Activated CD4-positive, alpha-beta T cell treated with anti-CD3 and anti-CD28 coated beads, Interleukin-2, amount 10 ng/mL, durations not matched to agents 24 days and 14 days (primary cell): Measurements from ENCODE around the gene FBXO22. TPM values are rescaled to one million over a fixed set of nuclear protein-coding genes. Genes with fewer than 3 reads are reported as not detected.
"Not testable (repeated sequence)": the region's sequence is repeated elsewhere in the genome, so short reads cannot be mapped to it uniquely, and the experiment has no call there.

Source experiments
- DNase-seq: peaks from one replicate; pipeline ENCODE4 v3.0.0; 2022
- H3K27ac Mint-ChIP-seq: one replicate; pipeline ENCODE4 v1.8.0; 2022; ENCODE audit warnings: mild to moderate bottlenecking, mixed read lengths
- H3K27me3 Mint-ChIP-seq: one replicate; pipeline ENCODE4 v1.8.0; 2022; ENCODE audit warnings: mixed read lengths
- H3K36me3 Mint-ChIP-seq: one replicate; pipeline ENCODE4 v1.8.0; 2022; ENCODE audit warnings: low read depth, mild to moderate bottlenecking, mixed read lengths
- H3K4me1 Mint-ChIP-seq: one replicate; pipeline ENCODE4 v1.8.0; 2021; ENCODE audit warnings: mixed read lengths
- H3K4me3 Mint-ChIP-seq: one replicate; pipeline ENCODE4 v1.8.0; 2022; ENCODE audit warnings: mild to moderate bottlenecking, moderate library complexity, mixed read lengths
- H3K9me3 Mint-ChIP-seq: one replicate; pipeline ENCODE4 v1.8.0; 2021; ENCODE audit warnings: mixed read lengths
- intact Hi-C: fragments of 100-400 bp; cut with micrococcal nuclease; formaldehyde crosslinking; loops from one replicate; pipeline ENCODE4 v1.15.1; 2023
- total RNA-seq: library from RNA; stranded (reverse); gene quantifications from 2 replicates; pipeline ENCODE4 v1.2.3, GENCODE V29; 2022

The FBXO22 gene
- total RNA-seq, 1 donor from 2014 or later = 51.7 TPM

- H3K4me3 Mint-ChIP-seq = no peak overlapping the region
- DNase-seq = no peak
- peaks cover 32% of the 10 kb centered on the region for H3K36me3 Mint-ChIP-seq
- no peaks in the 10 kb centered on the region for H3K27me3 Mint-ChIP-seq
- intact Hi-C loops = no loop called here
- H3K27ac Mint-ChIP-seq = no peak overlapping the region
- H3K4me1 Mint-ChIP-seq = peaks cover 10% of the 10 kb centered on the region
- no peaks in the 10 kb centered on the region for H3K9me3 Mint-ChIP-seq
Observed at GRCh38 chr15:75887178-75887577, 16.5 kb upstream of the FBXO22 start.

DNA sequence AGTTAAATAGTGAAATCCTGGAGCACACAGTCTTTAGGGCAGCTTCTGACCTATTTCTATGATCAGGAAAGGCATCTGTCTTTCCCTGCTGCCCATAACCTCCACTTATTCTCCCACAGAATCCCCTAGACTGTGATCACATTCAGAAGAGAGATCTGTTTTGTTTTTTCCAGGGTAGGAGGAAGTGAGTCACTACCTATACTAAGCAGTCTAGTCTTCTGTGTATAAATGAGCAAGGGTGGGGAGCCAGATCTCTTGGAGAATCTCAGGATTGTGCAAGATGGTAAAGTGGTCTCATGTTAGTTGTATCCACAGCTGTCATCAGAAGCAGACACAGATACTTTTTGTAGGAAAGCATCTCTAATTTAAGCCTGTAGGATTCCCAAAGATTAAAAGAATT is 11.8 kb upstream of the FBXO22 start:
- no peak for DNase-seq
- Mint-ChIP-seq H3K9me3 (no peaks in the 10 kb centered on the region), H3K27me3 (no peaks in the 10 kb centered on the region), H3K36me3 (peaks cover 30% of the 10 kb centered on the region), H3K27ac (peak overlapping the region; percentile 55), H3K4me1 (peaks cover 10% of the 10 kb centered on the region), H3K4me3 (no peak overlapping the region)
- intact Hi-C loops = no loop called here

GRCh38 chr15:75895731-75896130 is 7.9 kb upstream of the FBXO22 start:
- Mint-ChIP-seq H3K27ac (no peak overlapping the region), H3K4me1 (peaks cover 11% of the 10 kb centered on the region), H3K9me3 (no peaks in the 10 kb centered on the region), H3K4me3 (no peak overlapping the region), H3K27me3 (no peaks in the 10 kb centered on the region), H3K36me3 (peaks cover 23% of the 10 kb centered on the region)
- intact Hi-C loops = no loop called here
- DNase-seq = no peak

DNA sequence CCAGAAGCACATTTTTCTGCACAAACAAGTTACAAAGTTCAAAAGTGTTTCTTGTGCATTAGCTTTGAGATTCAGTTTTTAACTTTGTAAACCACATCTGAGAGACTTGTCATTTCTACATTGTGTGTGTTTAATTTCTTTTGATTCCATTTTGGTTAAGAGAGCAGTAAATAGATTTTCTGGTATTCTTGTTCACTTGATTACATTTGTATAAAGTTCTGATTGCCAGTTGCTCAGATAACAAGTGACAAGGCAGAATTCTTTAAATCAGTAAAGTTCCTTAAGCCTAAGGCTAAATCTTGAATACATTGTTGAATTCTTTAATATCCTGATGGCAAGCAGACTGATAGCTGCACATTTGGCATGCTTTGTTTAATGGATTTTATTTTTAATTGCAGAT is 3.1 kb upstream of the FBXO22 start:
- intact Hi-C loops = no loop called here
- H3K4me1 Mint-ChIP-seq = peaks cover 33% of the 10 kb centered on the region
- no peak for DNase-seq
- H3K27ac Mint-ChIP-seq = no peak overlapping the region
- peaks cover 25% of the 10 kb centered on the region for H3K36me3 Mint-ChIP-seq
- no peak overlapping the region for H3K4me3 Mint-ChIP-seq
- no peaks in the 10 kb centered on the region for H3K27me3 Mint-ChIP-seq
- H3K9me3 Mint-ChIP-seq = no peaks in the 10 kb centered on the region

DNA sequence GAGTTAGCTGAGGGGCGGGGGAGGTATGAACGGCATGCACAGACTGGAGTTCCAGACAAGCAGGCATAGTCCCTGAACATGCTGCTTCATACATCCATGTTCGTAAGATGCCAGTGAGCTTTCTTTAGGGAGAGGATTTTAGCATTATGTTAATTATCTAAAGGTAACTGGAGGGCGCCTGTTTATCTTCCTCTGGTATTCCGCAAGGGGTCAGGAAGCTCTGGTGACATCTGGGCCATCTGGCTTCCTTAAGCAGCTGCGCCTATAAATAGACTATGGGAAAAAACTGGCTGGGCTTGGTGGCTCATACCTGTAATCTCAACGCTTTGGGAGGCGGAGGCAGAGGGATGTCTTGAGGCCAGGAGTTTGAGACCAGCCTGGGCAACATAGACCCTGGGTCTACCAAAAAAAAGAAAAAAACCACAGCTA is 1.5 kb upstream of the FBXO22 start:
- Mint-ChIP-seq H3K36me3 (peaks cover 30% of the 10 kb centered on the region), H3K27ac (no peak overlapping the region), H3K4me3 (peak overlapping the region; percentile 57), H3K9me3 (no peaks in the 10 kb centered on the region), H3K4me1 (peaks cover 38% of the 10 kb centered on the region), H3K27me3 (no peaks in the 10 kb centered on the region)
- DNase-seq = no peak
- intact Hi-C loops = loop anchor here (2.0 kb wide), 2 partner anchors 57 to 65 kb away; no protein-coding TSS in a partner anchor

GRCh38 chr15:75905231-75905630 is 1.6 kb downstream of the FBXO22 start:
- peaks cover 53% of the 10 kb centered on the region for H3K4me1 Mint-ChIP-seq
- peak overlapping the region; percentile 58 for H3K27ac Mint-ChIP-seq
- peak overlapping the region; percentile 98 for H3K4me3 Mint-ChIP-seq
- H3K27me3 Mint-ChIP-seq = no peaks in the 10 kb centered on the region
- H3K36me3 Mint-ChIP-seq = peaks cover 45% of the 10 kb centered on the region
- intact Hi-C loops = no loop called here
- no peak for DNase-seq
- no peaks in the 10 kb centered on the region for H3K9me3 Mint-ChIP-seq

DNA sequence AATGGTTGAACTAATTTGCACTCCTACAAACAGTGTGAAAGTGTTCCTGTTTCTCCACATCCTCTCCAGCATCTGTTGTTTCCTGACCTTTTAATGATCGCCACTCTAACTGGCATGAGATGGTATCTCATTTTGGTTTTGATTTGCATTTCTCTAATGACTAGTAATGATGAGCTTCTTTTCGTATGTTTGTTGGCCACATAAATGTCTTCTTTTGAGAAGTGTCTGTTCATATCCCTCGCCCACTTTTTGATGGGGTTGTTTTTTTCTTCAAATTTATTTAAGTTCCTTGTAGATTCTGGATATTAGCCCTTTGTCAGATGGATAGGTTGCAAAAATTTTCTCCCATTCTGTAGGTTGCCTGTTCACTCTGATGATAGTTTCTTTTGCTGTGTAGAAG is 6.7 kb downstream of the FBXO22 start:
- DNase-seq, intact Hi-C loops, H3K27me3 Mint-ChIP-seq, H3K27ac Mint-ChIP-seq, H3K4me3 Mint-ChIP-seq: not testable (repeated sequence)
- H3K4me1 Mint-ChIP-seq = peaks cover 40% of the 10 kb centered on the region
- H3K9me3 Mint-ChIP-seq = peaks cover 14% of the 10 kb centered on the region
- H3K36me3 Mint-ChIP-seq = peaks cover 71% of the 10 kb centered on the region

DNA sequence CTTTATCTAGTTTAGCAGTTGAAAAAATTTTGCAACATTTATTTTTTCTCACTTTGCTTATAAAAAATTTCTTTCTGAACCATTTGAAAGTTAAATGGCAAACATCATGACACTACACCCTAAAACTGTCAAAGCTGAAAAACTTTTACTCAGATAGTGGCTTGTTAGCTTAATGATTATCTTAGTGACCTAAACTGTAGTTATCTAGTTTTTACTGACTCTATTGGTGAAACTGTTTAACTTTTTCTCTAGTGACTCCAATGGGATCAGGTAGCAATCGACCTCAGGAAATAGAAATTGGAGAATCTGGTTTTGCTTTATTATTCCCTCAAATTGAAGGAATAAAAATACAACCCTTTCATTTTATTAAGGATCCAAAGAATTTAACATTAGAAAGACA is 13.3 kb downstream of the FBXO22 start:
- H3K36me3 Mint-ChIP-seq = peaks cover 44% of the 10 kb centered on the region
- intact Hi-C loops = no loop called here
- no peaks in the 10 kb centered on the region for H3K27me3 Mint-ChIP-seq
- no peak overlapping the region for H3K4me3 Mint-ChIP-seq
- peaks cover 11% of the 10 kb centered on the region for H3K4me1 Mint-ChIP-seq
- DNase-seq = no peak
- peaks cover 6% of the 10 kb centered on the region for H3K9me3 Mint-ChIP-seq
- H3K27ac Mint-ChIP-seq = no peak overlapping the region

GRCh38 chr15:75918135-75918534 is 14.5 kb downstream of the FBXO22 start:
- Mint-ChIP-seq H3K9me3 (no peaks in the 10 kb centered on the region), H3K4me3 (no peak overlapping the region), H3K27me3 (no peaks in the 10 kb centered on the region), H3K36me3 (peaks cover 37% of the 10 kb centered on the region), H3K4me1 (peaks cover 14% of the 10 kb centered on the region), H3K27ac (no peak overlapping the region)
- no peak for DNase-seq
- intact Hi-C loops = no loop called here

DNA sequence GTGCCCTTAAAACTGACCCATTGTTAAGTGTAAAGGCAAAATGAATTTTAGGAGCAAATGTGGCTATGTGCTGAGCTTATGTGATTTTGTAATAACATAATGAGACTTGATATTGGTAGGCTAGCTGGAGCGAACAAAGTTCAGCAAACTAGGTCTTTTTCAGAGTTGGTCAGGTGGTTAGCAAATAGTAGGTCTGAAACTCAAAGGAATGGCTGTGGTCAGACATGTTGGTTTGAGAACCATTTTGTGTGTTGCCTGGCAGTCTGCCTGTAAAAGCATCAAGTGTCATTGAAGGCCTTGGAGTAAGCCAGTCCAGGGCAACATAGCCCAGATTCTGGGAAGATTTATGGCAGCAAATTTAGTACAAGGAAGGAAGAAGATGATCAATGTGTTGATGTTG is 16.4 kb downstream of the FBXO22 start:
- no peak overlapping the region for H3K27ac Mint-ChIP-seq
- H3K36me3 Mint-ChIP-seq = peaks cover 29% of the 10 kb centered on the region
- no peaks in the 10 kb centered on the region for H3K9me3 Mint-ChIP-seq
- H3K4me1 Mint-ChIP-seq = peaks cover 18% of the 10 kb centered on the region
- no peak for DNase-seq
- no peak overlapping the region for H3K4me3 Mint-ChIP-seq
- intact Hi-C loops = loop anchor here (10.0 kb wide), 1 partner anchor 115 kb away; no protein-coding TSS in a partner anchor
- no peaks in the 10 kb centered on the region for H3K27me3 Mint-ChIP-seq

DNA sequence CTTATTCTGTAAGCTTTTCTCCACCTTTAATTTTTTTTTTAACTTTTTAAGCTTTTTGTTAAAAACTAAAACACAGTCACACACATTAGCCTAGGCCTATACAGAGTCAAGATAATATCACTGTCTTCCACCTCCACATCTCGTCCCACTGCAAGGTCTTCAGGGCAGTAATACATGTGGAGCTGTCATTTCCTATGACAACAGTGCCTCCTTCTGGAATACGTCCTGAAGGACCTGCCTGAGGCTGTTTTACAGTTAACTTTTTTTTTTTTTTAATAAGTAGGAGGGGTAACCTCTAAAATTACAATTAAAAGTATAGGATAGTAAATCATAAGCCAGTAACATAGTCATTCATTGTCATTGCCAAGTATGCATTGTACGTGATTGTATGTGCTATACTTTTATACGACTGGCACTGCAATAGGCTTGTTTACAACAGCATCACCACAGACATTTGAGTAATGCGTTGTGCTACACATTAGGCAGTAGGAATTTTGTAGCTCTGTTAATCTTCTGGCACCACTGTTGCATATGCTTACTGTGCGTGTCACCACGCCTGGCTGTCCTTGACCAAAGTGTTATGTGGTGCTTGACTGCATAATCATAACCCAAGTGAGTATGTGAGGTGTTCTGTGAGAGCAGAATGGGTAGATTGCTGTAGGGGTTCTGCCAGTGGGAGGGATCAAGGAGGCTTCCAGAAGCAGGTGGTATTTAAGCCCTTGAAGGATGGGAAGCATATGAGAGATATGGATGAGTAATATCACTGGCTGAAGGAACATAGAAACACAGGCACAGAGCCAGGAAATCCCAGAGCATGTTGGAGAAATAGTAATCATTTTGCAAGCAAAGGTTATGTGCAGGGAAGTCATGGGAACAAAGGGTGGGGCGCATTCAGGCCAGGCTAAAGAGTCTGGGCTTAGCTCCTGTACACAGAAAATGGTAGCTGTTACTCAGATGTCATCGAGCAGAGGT is 18.3 kb downstream of the FBXO22 start:
- Mint-ChIP-seq H3K9me3 (no peaks in the 10 kb centered on the region), H3K4me1 (peaks cover 24% of the 10 kb centered on the region), H3K27ac (no peak overlapping the region), H3K4me3 (no peak overlapping the region), H3K27me3 (no peaks in the 10 kb centered on the region), H3K36me3 (peaks cover 34% of the 10 kb centered on the region)
- intact Hi-C loops = loop anchor here (10.0 kb wide), 1 partner anchor 117 kb away; no protein-coding TSS in a partner anchor
- DNase-seq = peak; percentile 73

GRCh38 chr15:75923756-75924155 is 20.1 kb downstream of the FBXO22 start:
- Mint-ChIP-seq H3K27ac (peak overlapping the region; percentile 3), H3K27me3 (no peaks in the 10 kb centered on the region), H3K4me3 (no peak overlapping the region), H3K4me1 (peaks cover 32% of the 10 kb centered on the region), H3K36me3 (peaks cover 26% of the 10 kb centered on the region), H3K9me3 (no peaks in the 10 kb centered on the region)
- intact Hi-C loops = loop anchor here (10.0 kb wide), 1 partner anchor 119 kb away; no protein-coding TSS in a partner anchor
- no peak for DNase-seq

- DNase-seq = no peak
Observed at GRCh38 chr15:75924576-75924975, 20.9 kb downstream of the FBXO22 start.

GRCh38 chr15:75925440-75925839 is 21.8 kb downstream of the FBXO22 start:
- no peaks in the 10 kb centered on the region for H3K27me3 Mint-ChIP-seq
- DNase-seq = no peak
- H3K27ac Mint-ChIP-seq = no peak overlapping the region
- intact Hi-C loops = loop anchor here (10.0 kb wide), 1 partner anchor 121 kb away; no protein-coding TSS in a partner anchor
- no peak overlapping the region for H3K4me3 Mint-ChIP-seq
- peaks cover 28% of the 10 kb centered on the region for H3K36me3 Mint-ChIP-seq
- peaks cover 36% of the 10 kb centered on the region for H3K4me1 Mint-ChIP-seq
- H3K9me3 Mint-ChIP-seq = no peaks in the 10 kb centered on the region

More at GRCh38 chr15:75924576-75924975, 20.9 kb downstream of the FBXO22 start:
- H3K27me3 Mint-ChIP-seq = no peaks in the 10 kb centered on the region
- intact Hi-C loops = loop anchor here (10.0 kb wide), 1 partner anchor 120 kb away; no protein-coding TSS in a partner anchor
- no peaks in the 10 kb centered on the region for H3K9me3 Mint-ChIP-seq
- H3K4me3 Mint-ChIP-seq = no peak overlapping the region
- no peak overlapping the region for H3K27ac Mint-ChIP-seq
- H3K36me3 Mint-ChIP-seq = peaks cover 26% of the 10 kb centered on the region
- peaks cover 32% of the 10 kb centered on the region for H3K4me1 Mint-ChIP-seq
